GM12878 (cell line): ENCODE data around the gene ZCCHC24. TPM values are rescaled to one million over a fixed set of nuclear protein-coding genes. Genes with fewer than 3 reads are reported as not detected.

ENCODE experiments used
- ATAC-seq: fragments of 200-7000 bp; cut with Tn5 transposase; 3 replicates; pipeline ENCODE4 v1.9.1; 2020; ENCODE audit warnings: mild to moderate bottlenecking, moderate library complexity
- BruUV-seq: library from RNA; stranded (reverse); fragments of 400-500 nt; replicated peaks from 2 replicates; lab custom pipeline; 2021; lab: Mats Ljungman, UMichigan
- CTCF ChIA-PET: fragments of 300-600 bp; sonication (Branson Sonifier 250); formaldehyde crosslinking; extraction: SDS; loops from one replicate; lab custom pipeline; 2021; ENCODE audit warnings: inconsistent platforms; lab: Yijun Ruan, JAX
- POLR2A ChIA-PET: fragments of 350-600 bp; formaldehyde crosslinking; extraction: SDS; loops from one replicate; lab custom pipeline; 2021; ENCODE audit warnings: inconsistent platforms; lab: Charles Lee
- RAD21 ChIA-PET: fragments of 300-600 bp; sonication (Branson Sonifier 250); formaldehyde crosslinking; loops from one replicate; lab custom pipeline; 2023; ENCODE audit warnings: antibody characterized with exemption; ENCODE audit not compliant: unreplicated experiment; lab: Charles Lee
- SMC1A ChIA-PET: fragments of 300-600 bp; sonication (Branson Sonifier 250); formaldehyde crosslinking; loops from one replicate; lab custom pipeline; 2023; ENCODE audit not compliant: unreplicated experiment, uncharacterized antibody; lab: Charles Lee
- DNase-seq: peaks from one replicate; pipeline ENCODE4 v3.0.0-alpha.2; 2011; ENCODE audit warnings: low read depth, low spot score
- FAIRE-seq: peaks from 3 replicates; lab custom pipeline; 2011; peaks lifted over from hg19 to GRCh38; lab: Jason Lieb, UNC
- H2AFZ ChIP-seq: 2 replicates; pipeline ENCODE4 v1.6.0; 2011; ENCODE audit warnings: low read depth, low read length, control low read depth; ENCODE audit not compliant: control insufficient read depth
- H3K27ac ChIP-seq: 2 replicates; pipeline ENCODE4 v1.5.1; 2011; ENCODE audit warnings: control low read depth; ENCODE audit not compliant: control insufficient read depth, insufficient read depth
- H3K27me3 ChIP-seq, 2 experiments: replicated peaks in 1 of 2; 2 replicates each; pipeline versions ENCODE4 v1.6.0 to v1.6.1; 2011; ENCODE audit warnings: low read length in 1 of 2; ENCODE audit not compliant: control insufficient read depth in 2 of 2, insufficient read depth in 2 of 2
- H3K36me3 ChIP-seq, 2 experiments: 2 replicates each; pipeline ENCODE4 v1.5.1; 2011; ENCODE audit warnings: low read length in 1 of 2; ENCODE audit not compliant: control insufficient read depth in 2 of 2, insufficient read depth in 2 of 2
- H3K4me1 ChIP-seq: 2 replicates; pipeline ENCODE4 v1.6.1; 2011; ENCODE audit warnings: mild to moderate bottlenecking, low read length, moderate library complexity, mixed read lengths; ENCODE audit not compliant: control insufficient read depth, insufficient read depth
- H3K4me2 ChIP-seq: 2 replicates; pipeline ENCODE4 v1.6.0; 2011; ENCODE audit warnings: control low read depth; ENCODE audit not compliant: control insufficient read depth, insufficient read depth
- H3K4me3 ChIP-seq: fragments of 200-600 bp; sonication (generic); 2 replicates; pipeline ENCODE4 v1.5.1; 2016
- H3K79me2 ChIP-seq: 2 replicates; pipeline ENCODE4 v1.6.0; 2011; ENCODE audit warnings: low read length; ENCODE audit not compliant: control insufficient read depth, insufficient read depth
- H3K9ac ChIP-seq: 2 replicates; pipeline ENCODE4 v1.8.0; 2011; ENCODE audit warnings: low read length, control low read depth, mixed read lengths; ENCODE audit not compliant: control insufficient read depth, insufficient read depth
- H3K9me3 ChIP-seq: replicated peaks from 3 replicates; pipeline ENCODE4 v1.5.1; 2011; ENCODE audit warnings: mild to moderate bottlenecking, low read length; ENCODE audit not compliant: control insufficient read depth, insufficient read depth
- H4K20me1 ChIP-seq: 2 replicates; pipeline ENCODE4 v1.6.0; 2011; ENCODE audit not compliant: control insufficient read depth, insufficient read depth
- BCL11A ChIP-seq: IDR thresholded peaks from 2 replicates; pipeline ENCODE4 v1.6.1; 2011; ENCODE audit warnings: low read depth, low read length
- BHLHE40 ChIP-seq, 2 experiments: fragments of 450-650 bp in 1 of 2; IDR thresholded peaks; 2 replicates each; pipeline ENCODE4 v1.6.1; 2011 to 2017; ENCODE audit warnings: low read depth in 2 of 2, borderline replicate concordance in 1 of 2, improper control_type of control experiment in 1 of 2, low read length in 1 of 2, mild to moderate bottlenecking in 1 of 2
- BRCA1 ChIP-seq: IDR thresholded peaks from 2 replicates; pipeline ENCODE4 v1.6.1; 2011; ENCODE audit warnings: low read depth, low read length, improper control_type of control experiment
- CBX3 ChIP-seq: fragments of 200-600 bp; sonication (generic); IDR thresholded peaks from 2 replicates; pipeline ENCODE4 v1.6.1; 2016; ENCODE audit warnings: low read depth, borderline replicate concordance
- EED ChIP-seq: sonication (generic); IDR thresholded peaks from 2 replicates; pipeline ENCODE4 v1.6.1; 2016; ENCODE audit warnings: antibody characterized with exemption, low read depth
- EGR1 ChIP-seq, 2 experiments: IDR thresholded peaks; 1 replicate in 1 of 2; 2 replicates in 1 of 2; pipeline ENCODE4 v1.6.1; 2011 to 2012; ENCODE audit warnings: low read depth in 2 of 2, low read length in 2 of 2, borderline replicate concordance in 1 of 2, mild to moderate bottlenecking in 1 of 2, moderate library complexity in 1 of 2
- HCFC1 ChIP-seq: fragments of 150-350 bp; IDR thresholded peaks from 2 replicates; pipeline ENCODE4 v1.6.1; 2014; ENCODE audit warnings: low read length
- LARP7 ChIP-seq: fragments of 450-650 bp; IDR thresholded peaks from 2 replicates; pipeline ENCODE4 v1.6.1; 2017; ENCODE audit warnings: mild to moderate bottlenecking
- MYB ChIP-seq: fragments of 150-350 bp; IDR thresholded peaks from 2 replicates; pipeline ENCODE4 v1.6.1; 2014; ENCODE audit warnings: mild to moderate bottlenecking, low read depth, low read length, borderline replicate concordance
- RFX5 ChIP-seq: IDR thresholded peaks from 2 replicates; pipeline ENCODE4 v1.6.1; 2011; ENCODE audit warnings: low read depth, low read length, improper control_type of control experiment
- SP1 ChIP-seq: IDR thresholded peaks from one replicate; pipeline ENCODE4 v1.6.1; 2011; ENCODE audit warnings: low read depth, low read length
- ZNF384 ChIP-seq: IDR thresholded peaks from 2 replicates; pipeline ENCODE4 v1.6.1; 2012; ENCODE audit warnings: low read depth, mild to moderate bottlenecking, low read length, improper control_type of control experiment, borderline replicate concordance
- WGBS: methylation state at CpG from one replicate; pipeline ENCODE4 v1.1.6; 2016; ENCODE audit warnings: low lambda C conversion rate; ENCODE audit not compliant: insufficient replicate concordance, insufficient coverage; ENCODE audit errors: missing lambda C conversion rate; 5-methylcytosine and 5-hydroxymethylcytosine counted together
- in situ Hi-C: fragments of 300-500 bp; cut with MboI; formaldehyde crosslinking; loops from 9 replicates; pipeline ENCODE4 v1.14.3; 2018; ENCODE audit warnings: mixed read lengths
- intact Hi-C: fragments of 100-400 bp; cut with micrococcal nuclease; formaldehyde crosslinking; loops from one replicate; pipeline ENCODE4 v1.14.2; 2022; ENCODE audit not compliant: unreplicated experiment
- polyA plus RNA-seq, 11 experiments: library from polyadenylated mRNA; depleted of rRNA in 4 of 11; unstranded in 6 of 11; stranded (reverse) in 5 of 11; fragments of >200 nt; fragmentation: Nextera tagmentation in 4 of 11; fragmentation: Illumina TruSeq in 1 of 11; extraction: Ambion mirVana in 4 of 11; extraction: Trizol in 1 of 11; gene quantifications; 1 replicate in 1 of 11; 2 replicates in 10 of 11; pipeline versions ENCODE4 v1.2.1 to v1.2.3, GENCODE V29; 2011 to 2016; ENCODE audit warnings: inconsistent platforms in 2 of 11, missing spikeins in 2 of 11, low read depth in 1 of 11
- total RNA-seq, 4 experiments: library from RNA; depleted of rRNA in 3 of 4; stranded (reverse); fragments of >200 nt in 3 of 4; fragmentation: Illumina TruSeq in 1 of 4; extraction: Trizol in 1 of 4; gene quantifications; 2 replicates each; pipeline versions ENCODE4 v1.2.1 to v1.2.3, GENCODE V29; 2013 to 2021

Gene ZCCHC24
- total and polyA plus RNA-seq, 10 of the 15 experiments (the other 5 are each of a cell fraction or from before 2014, with no cell fraction given): 0.02 to 0.62 (median 0.04) TPM; not detected in 4

GRCh38 chr10:79468841-79469585 lies 23.6 kb upstream of the ZCCHC24 start:
- ChIA-PET SMC1A (interaction anchor here (0.5 to 3.8 kb wide), 5 partner anchors 8 to 95 kb away, joined by 3 to 28 read pairs (median 3); partner anchors contain the start of gene ZCCHC24), POLR2A (no interaction called here)
- FAIRE-seq (no peak), ATAC-seq (no peak)
- Histone ChIP-seq H3K4me3 (no peak overlapping the region), H3K9me3 (no peaks in the 10 kb centered on the region), H3K27me3 (no peaks in the 10 kb centered on the region)
- in situ Hi-C loops: loop anchor here (5.0 kb wide), 1 partner anchor 92 kb away; no protein-coding TSS in a partner anchor
- TF ChIP-seq BHLHE40 (IDR thresholded peaks at IDR 0.05; ENCODE audit: borderline replicate concordance in 1 of 2, low read depth in 2 of 2, low read length in 1 of 2): no peak
- TF ChIP-seq MYB: no peak
- no peak for TF ChIP-seq ZNF384
- no peak for TF ChIP-seq SP1
- TF ChIP-seq HCFC1: no peak
- no peak for TF ChIP-seq EGR1 (IDR thresholded peaks at IDR 0.05; ENCODE audit: borderline replicate concordance in 1 of 2, low read depth in 2 of 2, low read length in 2 of 2)
- TF ChIP-seq RFX5: no peak
- TF ChIP-seq BRCA1: no peak
- TF ChIP-seq LARP7: no peak
- TF ChIP-seq BCL11A: no peak
- TF ChIP-seq CBX3: no peak
- TF ChIP-seq EED: no peak
- TF ChIP-seq, all 136 proteins: peak for 0
- no TSS peak for BruUV-seq
- H4K20me1 ChIP-seq: no peaks in the 10 kb centered on the region
- intact Hi-C loops: no loop called here
- H3K36me3 ChIP-seq: no peaks in the 10 kb centered on the region
- DNase-seq: no peak
- no peak overlapping the region for H3K27ac ChIP-seq
- H3K4me2 ChIP-seq: no peak overlapping the region
- ChIA-PET CTCF (interaction anchor here (0.8 to 4.1 kb wide), 16 partner anchors 8 to 267 kb away, joined by 3 to 44 read pairs (median 5); partner anchors contain the start of gene ZCCHC24), RAD21 (interaction anchor here (0.8 to 4.5 kb wide), 3 partner anchors 19 to 95 kb away, joined by 3 to 25 read pairs (median 4); no protein-coding TSS in a partner anchor)
- no peak overlapping the region for H2AFZ ChIP-seq
- no peaks in the 10 kb centered on the region for H3K4me1 ChIP-seq
- 20% methylated on average over 6 of the region's 6 CpGs for WGBS
- no peak overlapping the region for H3K9ac ChIP-seq
- H3K79me2 ChIP-seq: no peaks in the 10 kb centered on the region
